Cardiac fibroblast (primary cell): ENCODE data around the gene ENTR1.
A peak's percentile ranks its signal among the peaks of the same experiment; 100 is the strongest.
"Not testable (repeated sequence)": the region's sequence is repeated elsewhere in the genome, so short reads cannot be mapped to it uniquely, and the experiment has no call there.

Experiments
- DNase-seq, 2 donors: peaks; one replicate each; pipeline versions ENCODE4 v3.0.0 to v3.0.0-alpha.2; 2010; ENCODE audit warnings: low read depth in 2 of 2
- H3K4me3 ChIP-seq, 2 donors: replicated peaks in 1 of 2; 1 replicate in 1 of 2; 2 replicates in 1 of 2; pipeline ENCODE4 v1.5.1; 2011; ENCODE audit warnings: low read depth in 2 of 2, low read length in 2 of 2, mild to moderate bottlenecking in 2 of 2, moderate library complexity in 1 of 2
- CTCF ChIP-seq: IDR thresholded peaks from one replicate; pipeline ENCODE4 v1.5.1; 2011; ENCODE audit warnings: low read depth, mild to moderate bottlenecking, low read length, inconsistent platforms

The ENTR1 gene

DNA sequence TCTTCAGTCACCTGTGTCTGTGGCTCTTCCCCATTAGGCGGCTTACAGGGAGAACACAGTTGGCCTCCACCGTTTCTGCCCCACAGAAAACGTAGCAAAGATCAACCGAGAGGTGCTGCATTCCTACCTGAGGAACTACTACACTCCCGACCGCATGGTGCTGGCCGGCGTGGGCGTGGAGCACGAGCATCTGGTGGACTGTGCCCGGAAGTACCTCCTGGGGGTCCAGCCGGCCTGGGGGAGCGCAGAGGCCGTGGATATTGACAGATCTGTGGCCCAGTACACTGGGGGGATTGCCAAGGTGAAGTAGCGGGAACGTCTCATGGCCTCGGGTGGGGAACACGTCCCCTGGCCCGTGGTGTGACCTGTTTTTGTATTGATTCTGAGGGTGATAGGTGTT, 6.5 kb upstream of the ENTR1 start:
- DNase-seq = no peak
- no peak for TF ChIP-seq CTCF

DNA sequence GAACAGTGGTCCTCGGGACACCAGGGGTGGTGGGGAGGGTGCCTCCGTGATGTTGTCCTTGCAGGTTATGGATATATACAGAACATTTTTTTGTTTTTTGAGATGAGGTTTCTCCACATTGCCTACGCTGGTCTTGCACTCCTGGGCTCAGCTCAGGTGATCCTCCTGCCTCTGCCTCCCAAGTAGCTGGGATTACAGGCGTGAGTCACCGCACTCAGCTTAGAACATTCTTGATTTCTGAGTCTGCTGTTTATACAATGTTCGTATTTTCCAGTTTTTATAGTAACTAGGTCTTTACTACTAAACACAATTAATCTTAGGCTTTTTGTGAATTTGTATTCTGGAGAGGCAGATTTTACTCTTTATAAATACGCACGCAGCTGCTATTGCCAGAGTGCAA, 6.0 kb upstream of the ENTR1 start:
- no peak overlapping the region for H3K4me3 ChIP-seq
- no peak for DNase-seq
- TF ChIP-seq CTCF = no peak

More for the DNA sequence above, 6.5 kb upstream of the ENTR1 start:
- no peak overlapping the region for H3K4me3 ChIP-seq

DNA sequence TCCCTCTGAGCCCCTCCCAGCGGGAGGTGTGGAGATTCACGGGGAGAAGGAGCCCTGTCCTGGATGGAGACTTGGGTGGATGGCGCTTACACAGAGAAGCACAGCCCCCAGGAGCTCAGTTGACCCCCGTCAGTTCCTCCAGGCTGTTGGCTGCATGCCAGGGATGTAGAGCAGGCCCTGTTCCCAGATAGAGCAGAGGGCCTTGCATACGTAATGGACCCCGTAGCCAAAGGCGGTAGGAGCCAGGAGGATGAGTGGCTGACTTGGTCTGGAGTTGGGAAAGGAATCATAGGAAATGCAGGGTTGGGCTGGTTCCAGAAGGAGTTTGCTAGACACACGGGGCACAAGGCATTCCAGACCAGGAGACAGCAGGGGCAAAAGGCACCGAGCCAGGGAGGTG, 2.5 kb upstream of the ENTR1 start:
- TF ChIP-seq CTCF = no peak
- DNase-seq = peak in 1 of 2 donors; percentile 39
- H3K4me3 ChIP-seq = no peak overlapping the region

- TF ChIP-seq CTCF = no peak
- no peak for DNase-seq
Observed at GRCh38 chr9:136411378-136411777, 964 bp upstream of the ENTR1 start.

DNA sequence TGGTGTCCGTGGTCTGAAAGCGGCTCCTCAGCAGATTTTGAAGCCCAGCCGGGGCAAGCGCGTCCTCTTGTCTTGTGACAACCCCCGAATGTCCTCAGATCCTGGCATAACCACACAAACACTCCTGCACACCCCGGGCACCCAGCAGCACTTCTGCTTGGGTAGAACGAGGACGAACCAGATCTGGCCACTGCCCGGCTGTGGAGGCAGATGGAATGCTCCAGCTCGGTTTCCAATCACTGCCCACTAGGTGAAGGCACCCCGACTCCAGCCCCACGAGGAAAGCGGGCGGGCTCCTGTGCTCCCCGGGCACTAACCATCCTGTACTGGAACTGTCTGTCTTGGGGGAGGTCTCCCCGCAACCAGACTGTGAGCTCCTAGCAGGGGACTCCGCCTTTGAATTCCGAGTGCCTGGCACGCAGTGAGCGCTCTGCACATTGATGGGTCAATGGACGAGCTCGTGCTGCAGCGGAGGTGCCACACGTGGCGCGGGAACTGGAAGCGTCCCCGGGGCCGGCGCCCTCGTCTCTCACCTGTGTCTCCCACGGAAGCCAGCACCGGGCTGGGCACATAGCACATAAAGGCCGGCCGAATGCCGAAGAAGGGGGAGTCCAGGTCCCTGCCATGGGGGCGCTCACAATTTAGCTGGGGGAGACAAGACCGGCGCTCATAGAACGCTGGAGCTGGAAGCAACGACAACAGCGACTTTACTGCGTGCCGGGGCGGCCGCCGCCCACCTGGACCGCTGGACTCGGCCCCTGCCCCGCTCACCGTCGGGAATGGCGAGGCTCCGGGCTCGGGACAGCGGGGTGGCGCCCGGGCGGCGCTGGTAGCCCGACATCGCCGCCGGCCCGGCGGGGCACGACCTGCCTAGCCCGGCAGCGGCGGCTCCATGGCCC, 608 bp downstream of the ENTR1 start:
- DNase-seq = peak; percentile 37 to 42
- peak overlapping the region; percentile 97 to 99 for H3K4me3 ChIP-seq
- TF ChIP-seq CTCF = no peak

More at GRCh38 chr9:136411378-136411777, 964 bp upstream of the ENTR1 start:
- H3K4me3 ChIP-seq = peak overlapping the region; percentile 97 to 99

- DNase-seq = no peak
- TF ChIP-seq CTCF = no peak
- H3K4me3 ChIP-seq = no peak overlapping the region
Observed at GRCh38 chr9:136407911-136408310, 2.5 kb downstream of the ENTR1 start.

DNA sequence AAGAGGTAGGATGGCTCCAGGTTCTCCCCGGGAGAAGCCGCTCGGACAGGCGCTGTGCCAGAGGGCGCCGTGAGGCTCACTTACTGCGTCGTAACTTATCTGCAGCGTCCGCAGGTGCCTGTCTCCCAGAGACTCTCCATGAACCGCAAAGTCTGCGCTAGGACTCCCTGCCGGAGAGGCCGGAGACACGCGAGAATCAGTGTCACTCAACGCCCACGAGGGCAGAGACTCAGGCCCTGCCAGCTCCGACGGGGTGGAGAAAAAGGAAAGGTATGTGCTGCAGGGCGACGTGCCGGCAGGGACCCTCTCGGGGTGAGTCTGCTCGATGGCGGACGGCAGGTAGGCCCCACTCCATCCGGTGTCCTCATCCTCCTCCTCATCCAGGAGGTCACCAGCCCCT, 3.4 kb downstream of the ENTR1 start:
- H3K4me3 ChIP-seq, DNase-seq: not testable (repeated sequence)

- DNase-seq = not testable (repeated sequence)
Observed at GRCh38 chr9:136405904-136406303, 4.5 kb downstream of the ENTR1 start.

More at GRCh38 chr9:136405904-136406303, 4.5 kb downstream of the ENTR1 start:
- not testable (repeated sequence) for H3K4me3 ChIP-seq
